T-cell (primary cell): ENCODE data around the gene STAT4. TPM values are rescaled to one million over a fixed set of nuclear protein-coding genes. Genes with fewer than 3 reads are reported as not detected.

Experiments
- ATAC-seq, 4 experiments: fragments of 200-7000 bp in 3 of 4; fragments of 150-1000 bp in 1 of 4; cut with Tn5 transposase; replicated peaks in 1 of 4; 1 replicate in 3 of 4; 2 replicates in 1 of 4; pipeline ENCODE4 v1.10.0; 2021; ENCODE audit warnings: moderate library complexity in 3 of 4, mild to moderate bottlenecking in 2 of 4, moderate number of reproducible peaks in 1 of 4
- CTCF ChIA-PET, 2 donors: fragments of 300-600 bp; sonication (Branson Sonifier 250); formaldehyde crosslinking; loops; one replicate each; lab custom pipeline; 2022; ENCODE audit warnings: antibody characterized with exemption in 2 of 2; lab: Charles Lee
- POLR2A ChIA-PET, 2 donors: fragments of 300-600 bp; sonication (Branson Sonifier 250); formaldehyde crosslinking; loops; one replicate each; lab custom pipeline; 2022; ENCODE audit warnings: antibody characterized with exemption in 2 of 2; lab: Charles Lee
- DNase-seq, 35 experiments: peaks; one replicate each; pipeline versions ENCODE4 v3.0.0 to v3.0.0-alpha.2; 2013 to 2023
- H3K27ac ChIP-seq: one replicate; pipeline ENCODE4 v1.5.1; 2013; ENCODE audit warnings: low read length
- H3K27me3 ChIP-seq, 2 experiments: replicated peaks in 1 of 2; 1 replicate in 1 of 2; 2 replicates in 1 of 2; pipeline versions ENCODE4 v1.6.1 to v1.7.0; 2013; ENCODE audit warnings: low read length in 1 of 2, mixed read lengths in 1 of 2; ENCODE audit not compliant: control insufficient read depth in 2 of 2, insufficient read depth in 2 of 2; ENCODE audit errors: extremely low read depth in 1 of 2
- H3K36me3 ChIP-seq, 2 donors: 1 replicate in 1 of 2; 2 replicates in 1 of 2; pipeline versions ENCODE4 v1.6.1 to v1.7.0; 2013; ENCODE audit warnings: low read length in 1 of 2; ENCODE audit not compliant: control insufficient read depth in 2 of 2, insufficient read depth in 1 of 2; ENCODE audit errors: extremely low read depth in 1 of 2
- H3K4me1 ChIP-seq, 2 experiments: 1 replicate in 1 of 2; 2 replicates in 1 of 2; pipeline versions ENCODE4 v1.6.1 to v1.7.0; 2013; ENCODE audit warnings: low read length in 2 of 2, mixed read lengths in 1 of 2; ENCODE audit not compliant: insufficient read depth in 2 of 2, control insufficient read depth in 1 of 2; ENCODE audit errors: extremely low read depth in 1 of 2
- H3K4me3 ChIP-seq, 2 donors: 1 replicate in 1 of 2; 2 replicates in 1 of 2; pipeline versions ENCODE4 v1.5.1 to v1.7.0; 2013; ENCODE audit warnings: mild to moderate bottlenecking in 2 of 2, low read length in 1 of 2, moderate library complexity in 1 of 2; ENCODE audit not compliant: control insufficient read depth in 1 of 2; ENCODE audit errors: extremely low read depth in 1 of 2
- H3K9me3 ChIP-seq: 2 replicates; pipeline ENCODE4 v1.7.0; 2013
- H3K27ac Mint-ChIP-seq, 2 donors: one replicate each; pipeline ENCODE4 v1.8.0; 2020 to 2021; ENCODE audit warnings: mild to moderate bottlenecking in 2 of 2, mixed read lengths in 2 of 2
- H3K27me3 Mint-ChIP-seq, 2 donors: one replicate each; pipeline ENCODE4 v1.8.0; 2021 to 2022; ENCODE audit warnings: mixed read lengths in 2 of 2
- H3K36me3 Mint-ChIP-seq: one replicate; pipeline ENCODE4 v1.8.0; 2021; ENCODE audit warnings: mixed read lengths
- H3K4me1 Mint-ChIP-seq, 3 donors: one replicate each; pipeline ENCODE4 v1.8.0; 2020 to 2022; ENCODE audit warnings: mixed read lengths in 3 of 3, mild to moderate bottlenecking in 1 of 3
- H3K4me3 Mint-ChIP-seq, 3 donors: one replicate each; pipeline ENCODE4 v1.8.0; 2020 to 2022; ENCODE audit warnings: mild to moderate bottlenecking in 3 of 3, mixed read lengths in 3 of 3, moderate library complexity in 3 of 3
- H3K9me3 Mint-ChIP-seq, 3 donors: one replicate each; pipeline ENCODE4 v1.8.0; 2020 to 2022; ENCODE audit warnings: mixed read lengths in 3 of 3
- WGBS: methylation state at CpG from one replicate; pipeline ENCODE4 v1.1.5; 2013; ENCODE audit warnings: missing lambda C conversion rate; ENCODE audit not compliant: insufficient coverage; 5-methylcytosine and 5-hydroxymethylcytosine counted together
- total RNA-seq, 35 experiments: library from RNA in 6 of 35; stranded (reverse) in 6 of 35; fragments of 120-200 nt in 1 of 35; gene quantifications; one replicate each; pipeline versions ENCODE4 v1.2.1 to v1.2.4 and lab custom pipeline; 2013 to 2026

Gene STAT4
- total RNA-seq, 5 donors from 2014 or later (not counting 1 experiment from before 2014, with no cell fraction given), result 79.5 to 141 (median 91.7) TPM

- peaks cover 2% of the 10 kb centered on the region for H3K9me3 ChIP-seq
- peaks cover 35 to 99% of the 10 kb centered on the region in 2 donors for H3K36me3 ChIP-seq
- no peak overlapping the region for H3K4me3 ChIP-seq
- Mint-ChIP-seq H3K27me3 (no peaks in the 10 kb centered on the region), H3K9me3 (peaks cover 0 to 5% (median 0%) of the 10 kb centered on the region in 3 donors), H3K4me1 (peaks cover 69 to 94% (median 69%) of the 10 kb centered on the region in 3 donors), H3K36me3 (peaks cover 84% of the 10 kb centered on the region), H3K4me3 (no peak overlapping the region), H3K27ac (peak overlapping the region; percentile 30 to 82)
- no peak for ATAC-seq
- H3K4me1 ChIP-seq, result peaks cover 0 to 8% of the 10 kb centered on the region in 2 experiments
- ChIA-PET POLR2A (interaction anchor here (0.5 to 1.1 kb wide), 3 partner anchors 11 to 106 kb away, joined by 3 to 4 read pairs (median 3); no protein-coding TSS in a partner anchor), CTCF (interaction anchor here (0.7 to 0.8 kb wide), 3 partner anchors 11 to 88 kb away, joined by 3 to 4 read pairs (median 3); no protein-coding TSS in a partner anchor)
- H3K27ac ChIP-seq, result peak overlapping the region; percentile 5
- H3K27me3 ChIP-seq, result no peaks in the 10 kb centered on the region
- WGBS, result no CpG with 5 or more reads among the region's 2 CpGs
- DNase-seq, result no peak
Observed at GRCh38 chr2:191001032-191001431, 149.8 kb downstream of the STAT4 start.

- no peaks in the 10 kb centered on the region for H3K27me3 ChIP-seq
- DNase-seq, result no peak
- no peak for ATAC-seq
- WGBS, result no CpG with 5 or more reads among the region's 9 CpGs
- no peak overlapping the region for H3K27ac ChIP-seq
- ChIA-PET POLR2A (interaction anchor here (0.5 to 1.1 kb wide), 4 partner anchors 12 to 105 kb away, joined by 3 to 4 read pairs (median 3); no protein-coding TSS in a partner anchor), CTCF (interaction anchor here (0.7 kb wide), 2 partner anchors 12 to 32 kb away, joined by 3 read pairs; no protein-coding TSS in a partner anchor)
- H3K4me3 ChIP-seq, result no peak overlapping the region
- Mint-ChIP-seq H3K27ac (peak overlapping the region; percentile 58 to 82), H3K4me1 (peaks cover 73 to 94% (median 75%) of the 10 kb centered on the region in 3 donors), H3K4me3 (no peak overlapping the region), H3K27me3 (no peaks in the 10 kb centered on the region), H3K36me3 (peaks cover 87% of the 10 kb centered on the region), H3K9me3 (peaks cover 0 to 5% (median 0%) of the 10 kb centered on the region in 3 donors)
- H3K36me3 ChIP-seq, result peaks cover 30 to 99% of the 10 kb centered on the region in 2 donors
- H3K4me1 ChIP-seq, result peaks cover 0 to 4% of the 10 kb centered on the region in 2 experiments
- H3K9me3 ChIP-seq, result peaks cover 2% of the 10 kb centered on the region
Observed at GRCh38 chr2:190999949-191000665, 150.7 kb downstream of the STAT4 start.

GRCh38 chr2:190999058-190999457 lies 151.7 kb downstream of the STAT4 start:
- Histone ChIP-seq H3K4me1 (peaks cover 0 to 3% of the 10 kb centered on the region in 2 experiments), H3K4me3 (no peak overlapping the region), H3K27me3 (no peaks in the 10 kb centered on the region), H3K9me3 (no peaks in the 10 kb centered on the region), H3K36me3 (peaks cover 30 to 98% of the 10 kb centered on the region in 2 donors), H3K27ac (peak overlapping the region; percentile 25)
- no peak for ATAC-seq
- 59% methylated on average over 5 of the region's 7 CpGs for WGBS
- POLR2A ChIA-PET, result no interaction called here
- CTCF ChIA-PET, result interaction anchor here in 1 of 2 donors (1.0 kb wide), 1 partner anchor 53 kb away, joined by 4 read pairs; no protein-coding TSS in a partner anchor
- H3K9me3 Mint-ChIP-seq, result peaks cover 0 to 5% (median 0%) of the 10 kb centered on the region in 3 donors
- peak overlapping the region; percentile 77 to 82 for H3K27ac Mint-ChIP-seq
- H3K4me3 Mint-ChIP-seq, result no peak overlapping the region
- no peaks in the 10 kb centered on the region for H3K27me3 Mint-ChIP-seq
- H3K4me1 Mint-ChIP-seq, result peaks cover 69 to 89% (median 78%) of the 10 kb centered on the region in 3 donors
- peak in 1 of 35 experiments; percentile 15 for DNase-seq
- peaks cover 84% of the 10 kb centered on the region for H3K36me3 Mint-ChIP-seq

GRCh38 chr2:190997526-190998113 lies 153.2 kb downstream of the STAT4 start:
- CTCF ChIA-PET, result interaction anchor here in 1 of 2 donors (0.6 to 1.5 kb wide), 3 partner anchors 14 to 132 kb away, joined by 3 to 5 read pairs (median 3); no protein-coding TSS in a partner anchor
- H3K9me3 Mint-ChIP-seq, result no peaks in the 10 kb centered on the region
- no peak overlapping the region for H3K4me3 Mint-ChIP-seq
- WGBS, result 97% methylated on average over 5 of the region's 8 CpGs
- H3K4me1 Mint-ChIP-seq, result peaks cover 65 to 89% (median 76%) of the 10 kb centered on the region in 3 donors
- H3K9me3 ChIP-seq, result no peaks in the 10 kb centered on the region
- H3K27ac Mint-ChIP-seq, result peak overlapping the region; percentile 79 to 85
- POLR2A ChIA-PET, result interaction anchor here (0.7 kb wide), 2 partner anchors 33 to 105 kb away, joined by 3 to 5 read pairs; no protein-coding TSS in a partner anchor
- peaks cover 81% of the 10 kb centered on the region for H3K36me3 Mint-ChIP-seq
- H3K36me3 ChIP-seq, result peaks cover 23 to 98% of the 10 kb centered on the region in 2 donors
- no peaks in the 10 kb centered on the region for H3K27me3 ChIP-seq
- H3K4me3 ChIP-seq, result no peak overlapping the region
- H3K27ac ChIP-seq, result no peak overlapping the region
- H3K4me1 ChIP-seq, result no peaks in the 10 kb centered on the region
- no peak for DNase-seq
- no peak for ATAC-seq
- no peaks in the 10 kb centered on the region for H3K27me3 Mint-ChIP-seq

GRCh38 chr2:190996947-190997346 lies 153.8 kb downstream of the STAT4 start:
- CTCF ChIA-PET, result interaction anchor here in 1 of 2 donors (0.6 to 1.5 kb wide), 4 partner anchors 15 to 131 kb away, joined by 3 to 5 read pairs (median 3); no protein-coding TSS in a partner anchor
- Histone ChIP-seq H3K27me3 (no peaks in the 10 kb centered on the region), H3K4me1 (no peaks in the 10 kb centered on the region), H3K4me3 (no peak overlapping the region), H3K36me3 (peaks cover 20 to 97% of the 10 kb centered on the region in 2 donors), H3K9me3 (no peaks in the 10 kb centered on the region), H3K27ac (peak overlapping the region; percentile 9)
- peaks cover 77% of the 10 kb centered on the region for H3K36me3 Mint-ChIP-seq
- peaks cover 62 to 89% (median 69%) of the 10 kb centered on the region in 3 donors for H3K4me1 Mint-ChIP-seq
- H3K27me3 Mint-ChIP-seq, result no peaks in the 10 kb centered on the region
- WGBS, result 63% methylated on average over 3 of the region's 5 CpGs
- POLR2A ChIA-PET, result interaction anchor here in 1 of 2 donors (0.7 kb wide), 1 partner anchor 18 kb away, joined by 3 read pairs; no protein-coding TSS in a partner anchor
- H3K27ac Mint-ChIP-seq, result peak overlapping the region; percentile 79 to 85
- no peaks in the 10 kb centered on the region for H3K9me3 Mint-ChIP-seq
- DNase-seq (no peak), ATAC-seq (peak in 1 of 4 experiments; percentile 9)
- no peak overlapping the region for H3K4me3 Mint-ChIP-seq
